Activated CD8-positive, alpha-beta memory T cell treated with anti-CD3 and anti-CD28 coated beads, Interleukin-2, amount 50 U/mL, for 1 hour (primary cell): ENCODE measurements around the gene HOXA10.

Source experiments
- DNase-seq: peaks from one replicate; pipeline ENCODE4 v3.0.0-alpha.2; 2020; ENCODE audit errors: extremely low read depth

Gene HOXA10

GRCh38 chr7:27203964-27204594 is 30.0 kb upstream of the HOXA10 start:
- DNase-seq = no peak

GRCh38 chr7:27203365-27203953 is 29.3 kb upstream of the HOXA10 start:
- no peak for DNase-seq

DNA sequence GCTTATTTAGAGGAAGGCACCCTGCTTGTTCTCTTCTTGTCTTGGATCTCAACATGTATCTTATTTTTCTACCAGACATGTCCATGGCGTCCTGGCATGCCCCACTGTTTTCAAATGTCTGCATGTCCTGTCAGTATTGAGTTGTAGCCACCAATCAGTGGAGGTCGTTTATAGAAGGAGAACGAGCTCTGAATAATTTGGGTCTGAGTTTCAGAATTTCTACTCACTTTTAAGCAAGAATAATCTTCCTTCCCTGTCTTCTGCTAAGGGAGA is 28.7 kb upstream of the HOXA10 start:
- no peak for DNase-seq

- DNase-seq = no peak
Measured at GRCh38 chr7:27202018-27202861, 28.1 kb upstream of the HOXA10 start.

GRCh38 chr7:27201580-27202017 is 27.5 kb upstream of the HOXA10 start:
- DNase-seq = no peak

- DNase-seq = no peak
Measured at GRCh38 chr7:27200761-27201579, 26.9 kb upstream of the HOXA10 start.

DNA sequence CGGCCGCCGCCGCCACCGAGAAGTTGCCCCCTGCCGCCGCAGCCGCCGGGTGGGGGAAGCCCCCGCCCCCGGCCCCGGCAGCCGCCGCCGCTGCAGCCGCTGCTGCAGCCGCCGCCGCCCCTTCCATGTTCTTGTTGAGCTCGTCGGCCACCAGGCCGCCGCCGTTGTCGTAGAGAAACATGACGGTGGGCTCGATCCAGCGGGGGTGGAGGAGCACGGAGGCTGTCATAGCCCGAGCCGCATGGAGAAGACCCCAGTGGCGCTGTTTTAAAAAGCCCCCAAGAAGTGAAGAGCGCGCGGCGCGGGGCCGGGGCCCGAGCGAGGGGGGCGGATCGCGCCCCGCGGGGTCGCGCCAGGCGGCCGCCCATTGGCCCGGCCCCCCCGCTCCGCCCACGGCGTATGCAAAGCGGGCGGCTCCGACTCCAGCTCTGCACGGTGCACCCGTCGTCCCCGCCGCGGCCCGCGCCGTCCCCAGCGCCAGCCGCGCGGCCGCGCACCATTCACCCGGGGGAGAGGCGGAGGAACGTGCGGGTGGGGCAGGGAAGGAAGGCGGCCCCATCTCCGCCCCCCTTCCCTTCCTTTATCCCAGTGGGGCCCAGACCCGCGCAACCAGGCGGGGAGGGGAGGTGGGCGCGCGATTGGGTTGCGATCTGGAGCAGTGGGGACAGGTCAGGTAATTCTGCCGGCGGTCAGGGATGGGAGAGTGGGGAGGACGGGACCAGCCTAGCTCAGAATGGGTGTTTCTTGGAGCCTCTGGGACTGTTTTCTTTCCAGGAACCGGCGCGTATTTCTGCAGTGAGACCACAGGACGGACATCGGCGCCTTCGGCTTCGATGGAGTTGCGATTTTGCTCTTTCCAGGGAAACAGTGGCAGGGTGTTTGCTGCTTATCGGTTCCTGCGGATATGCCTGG is 26.0 kb upstream of the HOXA10 start, which contains the start of gene HOXA13:
HOXA13 (minus strand) TSS at position 243 of the 912 bp plus-strand sequence; CDS start at position 229, 14 bp downstream.
- no peak for DNase-seq

- DNase-seq = no peak
Measured at GRCh38 chr7:27198871-27199801, 25.0 kb upstream of the HOXA10 start.

- DNase-seq = no peak
Measured at GRCh38 chr7:27198138-27198841, 24.2 kb upstream of the HOXA10 start.

- DNase-seq = no peak
Measured at GRCh38 chr7:27197137-27198042, 23.3 kb upstream of the HOXA10 start.

DNA sequence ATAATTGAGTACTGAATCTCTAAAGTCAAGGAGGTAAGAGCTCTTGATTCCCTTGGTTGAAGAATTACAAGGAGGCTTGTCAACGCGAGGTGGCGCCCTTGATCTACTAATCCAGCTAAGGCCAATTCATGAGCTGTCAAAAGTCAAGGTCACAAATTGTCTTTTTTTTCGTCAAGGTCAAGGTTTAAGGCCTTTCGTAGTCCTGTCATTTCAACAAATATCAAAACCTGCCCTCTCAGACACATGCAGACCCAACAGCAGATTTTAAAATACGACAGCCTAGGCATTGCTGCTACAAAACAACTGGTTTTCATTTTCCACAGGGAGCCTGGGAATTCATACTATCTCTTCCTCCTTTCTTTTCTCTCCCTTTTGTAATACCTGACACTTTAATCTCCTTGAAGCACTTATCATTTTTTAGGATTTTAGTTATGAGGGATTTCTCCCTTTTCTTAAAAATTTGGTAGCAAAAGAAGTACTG is 22.2 kb upstream of the HOXA10 start:
- peak; percentile 67 for DNase-seq

- DNase-seq = no peak
Measured at GRCh38 chr7:27194686-27195379, 20.7 kb upstream of the HOXA10 start.

- DNase-seq = no peak
Measured at GRCh38 chr7:27194002-27194352, 19.9 kb upstream of the HOXA10 start.

DNA sequence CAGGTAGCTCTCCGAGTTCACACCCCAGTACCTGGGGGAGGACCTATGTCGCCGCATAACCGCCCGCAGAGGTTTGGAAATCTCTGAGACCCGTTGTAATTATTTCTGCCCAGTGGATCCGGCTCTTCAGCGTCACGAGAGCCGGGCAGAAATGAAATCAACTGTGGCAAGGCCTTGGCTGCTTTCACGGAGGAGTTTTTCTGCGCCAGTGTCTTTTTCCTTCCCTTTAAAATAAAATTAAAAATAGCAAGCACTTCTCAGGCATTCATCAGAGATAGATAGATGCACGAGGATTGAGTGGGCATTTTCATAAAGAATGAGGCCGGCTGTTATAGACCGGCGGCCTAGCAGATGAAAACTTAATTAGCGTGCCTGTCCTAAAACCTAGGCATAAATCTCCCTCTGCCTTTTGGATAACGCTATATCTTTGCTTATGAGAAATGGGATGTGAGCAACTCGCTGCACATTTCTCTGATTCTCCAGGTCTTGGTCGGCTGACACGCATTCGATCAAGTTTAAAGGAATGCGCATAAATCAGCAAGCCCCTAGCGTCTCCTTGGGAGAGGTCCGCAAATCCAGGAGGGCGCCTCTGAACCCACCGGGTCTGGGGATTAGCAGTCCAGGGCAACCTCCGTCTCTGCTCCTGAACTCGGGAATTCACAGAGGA is 19.3 kb upstream of the HOXA10 start:
- DNase-seq = no peak

DNA sequence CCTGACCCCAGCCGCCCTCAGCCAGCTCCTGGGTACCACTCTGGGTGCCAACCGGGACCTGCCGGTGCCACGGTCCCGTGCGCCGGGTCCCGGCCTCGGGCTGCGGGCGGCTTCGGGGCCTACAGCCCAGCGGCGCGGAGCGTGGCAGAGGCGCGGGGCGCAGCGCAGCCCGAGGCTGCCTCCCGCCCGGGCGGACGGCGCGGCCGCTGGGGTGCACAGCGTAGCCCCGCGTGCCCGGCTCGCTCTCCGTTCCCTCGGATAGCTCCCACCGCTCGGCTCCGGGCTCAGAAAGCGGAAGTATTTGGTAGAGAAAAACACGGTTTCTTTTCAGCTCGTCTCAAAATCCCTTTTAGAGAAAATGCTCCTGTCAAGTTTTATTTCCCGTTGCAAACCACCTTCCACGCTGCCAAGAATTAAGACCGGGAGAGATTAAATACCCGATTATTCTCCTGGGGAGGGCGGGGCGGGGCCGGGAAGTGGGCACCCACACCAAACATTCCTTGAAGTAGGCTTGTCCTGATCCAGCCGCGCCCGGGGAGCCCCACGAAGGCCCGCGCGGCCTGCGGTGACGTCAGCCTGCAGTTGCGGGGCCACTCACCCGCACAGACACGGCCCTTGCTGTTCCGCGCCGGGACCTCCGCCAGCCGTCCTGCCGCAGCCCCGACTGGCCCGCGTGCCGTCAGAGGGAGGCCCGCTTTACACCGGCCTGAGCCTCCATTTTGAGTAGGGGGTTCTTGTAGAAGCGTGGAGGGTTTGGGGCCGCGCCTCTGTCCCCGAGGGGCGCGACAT is 18.6 kb upstream of the HOXA10 start:
- no peak for DNase-seq
